ENCODE results near the gene SPI1. TPM values are rescaled to one million over a fixed set of nuclear protein-coding genes. Genes with fewer than 3 reads are reported as not detected.

Gene SPI1
- total RNA-seq, 1 experiment from 2014 or later: 0.31 TPM

GRCh38 chr11:47407746-47408590 is 29.6 kb upstream of the SPI1 start, which contains the start of gene SLC39A13:
Gene SLC39A13, plus strand, starts transcription at chr11:47408590. Its CDS starts 1,505 bp downstream, at chr11:47410095.
- peak; percentile 94 for ATAC-seq
- in situ Hi-C loops (cut with HindIII; ENCODE audit: low pct_unique_long_range_greater_than_20kb, low sequenced_read_pairs) (no loop called here), intact Hi-C loops (cut with micrococcal nuclease; ENCODE audit: unreplicated experiment) (no loop called here)
- Histone ChIP-seq H3K36me3 (ENCODE audit: control insufficient read depth, insufficient read depth, low read length) (no peaks in the 10 kb centered on the region; the same call in 1 of the 2 replicates), H3K9me3 (ENCODE audit: control insufficient read depth, insufficient read depth, low read depth, low read length) (no peaks in the 10 kb centered on the region), H3K27ac (ENCODE audit: low read length) (peak within 1 kb of the TSS; percentile 95), H3K27me3 (ENCODE audit: control insufficient read depth, insufficient read depth, low read length) (no peaks in the 10 kb centered on the region), H3K4me3 (ENCODE audit: low read depth in 2 of 2, low read length in 2 of 2) (peak within 1 kb of the TSS; percentile 66 to 90), H3K4me1 (ENCODE audit: control insufficient read depth, insufficient read depth, low read length) (peaks cover 17% of the 10 kb centered on the region)
- ChIA-PET CTCF (interaction anchor here (0.6 kb wide), 1 partner anchor 446 kb away, joined by 4 read pairs; no protein-coding TSS in a partner anchor), POLR2A (no interaction called here)
- TSS peak; percentile 84 for BruUV-seq (replicated peaks)
- TF ChIP-seq SIN3A (IDR thresholded peaks at IDR 0.05; ENCODE audit: borderline replicate concordance, insufficient read depth, low read depth, low read length) (peak; percentile 82; the same call in 1 of the 2 replicates), TCF7L2 (IDR thresholded peaks at IDR 0.05; ENCODE audit: low read depth, low read length) (peak; percentile 36; the same call in 1 of the 2 replicates), POLR2AphosphoS5 (IDR thresholded peaks at IDR 0.05; ENCODE audit: low read depth, low read length) (peak; percentile 33)
- TF ChIP-seq, protein P1, sequence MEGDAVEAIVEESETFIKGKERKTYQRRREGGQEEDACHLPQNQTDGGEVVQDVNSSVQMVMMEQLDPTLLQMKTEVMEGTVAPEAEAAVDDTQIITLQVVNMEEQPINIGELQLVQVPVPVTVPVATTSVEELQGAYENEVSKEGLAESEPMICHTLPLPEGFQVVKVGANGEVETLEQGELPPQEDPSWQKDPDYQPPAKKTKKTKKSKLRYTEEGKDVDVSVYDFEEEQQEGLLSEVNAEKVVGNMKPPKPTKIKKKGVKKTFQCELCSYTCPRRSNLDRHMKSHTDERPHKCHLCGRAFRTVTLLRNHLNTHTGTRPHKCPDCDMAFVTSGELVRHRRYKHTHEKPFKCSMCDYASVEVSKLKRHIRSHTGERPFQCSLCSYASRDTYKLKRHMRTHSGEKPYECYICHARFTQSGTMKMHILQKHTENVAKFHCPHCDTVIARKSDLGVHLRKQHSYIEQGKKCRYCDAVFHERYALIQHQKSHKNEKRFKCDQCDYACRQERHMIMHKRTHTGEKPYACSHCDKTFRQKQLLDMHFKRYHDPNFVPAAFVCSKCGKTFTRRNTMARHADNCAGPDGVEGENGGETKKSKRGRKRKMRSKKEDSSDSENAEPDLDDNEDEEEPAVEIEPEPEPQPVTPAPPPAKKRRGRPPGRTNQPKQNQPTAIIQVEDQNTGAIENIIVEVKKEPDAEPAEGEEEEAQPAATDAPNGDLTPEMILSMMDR (IDR thresholded peaks at IDR 0.05): peak; percentile 97
- TF ChIP-seq, protein P2, sequence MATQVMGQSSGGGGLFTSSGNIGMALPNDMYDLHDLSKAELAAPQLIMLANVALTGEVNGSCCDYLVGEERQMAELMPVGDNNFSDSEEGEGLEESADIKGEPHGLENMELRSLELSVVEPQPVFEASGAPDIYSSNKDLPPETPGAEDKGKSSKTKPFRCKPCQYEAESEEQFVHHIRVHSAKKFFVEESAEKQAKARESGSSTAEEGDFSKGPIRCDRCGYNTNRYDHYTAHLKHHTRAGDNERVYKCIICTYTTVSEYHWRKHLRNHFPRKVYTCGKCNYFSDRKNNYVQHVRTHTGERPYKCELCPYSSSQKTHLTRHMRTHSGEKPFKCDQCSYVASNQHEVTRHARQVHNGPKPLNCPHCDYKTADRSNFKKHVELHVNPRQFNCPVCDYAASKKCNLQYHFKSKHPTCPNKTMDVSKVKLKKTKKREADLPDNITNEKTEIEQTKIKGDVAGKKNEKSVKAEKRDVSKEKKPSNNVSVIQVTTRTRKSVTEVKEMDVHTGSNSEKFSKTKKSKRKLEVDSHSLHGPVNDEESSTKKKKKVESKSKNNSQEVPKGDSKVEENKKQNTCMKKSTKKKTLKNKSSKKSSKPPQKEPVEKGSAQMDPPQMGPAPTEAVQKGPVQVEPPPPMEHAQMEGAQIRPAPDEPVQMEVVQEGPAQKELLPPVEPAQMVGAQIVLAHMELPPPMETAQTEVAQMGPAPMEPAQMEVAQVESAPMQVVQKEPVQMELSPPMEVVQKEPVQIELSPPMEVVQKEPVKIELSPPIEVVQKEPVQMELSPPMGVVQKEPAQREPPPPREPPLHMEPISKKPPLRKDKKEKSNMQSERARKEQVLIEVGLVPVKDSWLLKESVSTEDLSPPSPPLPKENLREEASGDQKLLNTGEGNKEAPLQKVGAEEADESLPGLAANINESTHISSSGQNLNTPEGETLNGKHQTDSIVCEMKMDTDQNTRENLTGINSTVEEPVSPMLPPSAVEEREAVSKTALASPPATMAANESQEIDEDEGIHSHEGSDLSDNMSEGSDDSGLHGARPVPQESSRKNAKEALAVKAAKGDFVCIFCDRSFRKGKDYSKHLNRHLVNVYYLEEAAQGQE (IDR thresholded peaks at IDR 0.05; ENCODE audit: insufficient read depth in 1 of 2, low read depth in 2 of 2, low read length in 1 of 2): no peak
- peak; percentile 66 for DNase-seq (ENCODE audit: low read depth, low spot score)

DNA sequence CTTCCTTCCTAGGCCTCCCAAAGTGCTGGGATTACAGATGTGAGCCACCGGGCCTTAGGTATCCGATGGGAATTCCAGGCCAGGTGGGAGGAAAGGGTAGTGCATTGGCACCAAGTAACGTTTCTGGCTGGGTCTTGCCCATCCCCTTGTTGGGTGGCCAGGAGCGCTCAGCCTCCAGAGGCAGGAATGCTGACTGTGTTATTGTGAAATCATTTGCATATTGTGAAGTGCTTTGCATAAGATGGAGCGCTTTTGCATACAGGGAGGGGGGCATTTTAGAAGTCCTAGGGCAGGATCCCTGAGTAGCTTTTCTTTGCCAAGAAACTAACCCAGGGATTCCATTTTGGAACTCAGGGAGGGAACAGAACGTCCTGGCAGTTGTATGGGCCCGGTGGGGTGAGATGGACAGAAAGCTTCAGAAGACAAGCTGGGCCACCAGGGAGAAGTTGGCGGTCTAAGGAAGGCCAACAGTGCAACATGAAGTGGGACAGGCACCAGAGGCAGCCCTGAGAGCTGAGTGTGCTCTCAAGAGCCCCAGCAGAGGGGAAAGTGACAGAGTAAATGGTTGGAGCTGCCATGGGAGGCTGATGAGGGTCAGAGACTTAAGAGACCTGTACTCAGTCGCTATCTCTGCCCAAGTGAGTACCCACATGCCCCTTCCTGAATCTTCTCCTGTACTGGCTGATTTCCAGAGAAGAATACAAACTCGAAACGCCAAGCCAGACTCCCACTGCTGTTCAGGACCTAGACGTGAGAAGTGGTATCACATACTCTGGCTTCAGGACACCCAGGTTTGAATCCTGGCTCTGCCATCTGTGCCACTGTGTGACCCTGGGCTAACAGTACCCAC is 28.8 kb upstream of the SPI1 start:
- TF ChIP-seq, protein P2 (IDR thresholded peaks at IDR 0.05; ENCODE audit: insufficient read depth in 1 of 2, low read depth in 2 of 2, low read length in 1 of 2): no peak
- TF ChIP-seq, protein P1 (IDR thresholded peaks at IDR 0.05): no peak
- no peak for TF ChIP-seq SIN3A (IDR thresholded peaks at IDR 0.05; ENCODE audit: borderline replicate concordance, insufficient read depth, low read depth, low read length)
- TF ChIP-seq POLR2AphosphoS5 (IDR thresholded peaks at IDR 0.05; ENCODE audit: low read depth, low read length): no peak
- TF ChIP-seq TCF7L2 (IDR thresholded peaks at IDR 0.05; ENCODE audit: low read depth, low read length): no peak
- peak overlapping the region; percentile 95 for H3K27ac ChIP-seq (ENCODE audit: low read length)
- DNase-seq (ENCODE audit: low read depth, low spot score) (no peak), ATAC-seq (no peak)
- no peaks in the 10 kb centered on the region; the same call in 1 of the 2 replicates for H3K36me3 ChIP-seq (ENCODE audit: control insufficient read depth, insufficient read depth, low read length)
- POLR2A ChIA-PET: no interaction called here
- CTCF ChIA-PET: no interaction called here
- H3K4me1 ChIP-seq (ENCODE audit: control insufficient read depth, insufficient read depth, low read length): peaks cover 17% of the 10 kb centered on the region
- H3K27me3 ChIP-seq (ENCODE audit: control insufficient read depth, insufficient read depth, low read length): no peaks in the 10 kb centered on the region
- H3K9me3 ChIP-seq (ENCODE audit: control insufficient read depth, insufficient read depth, low read depth, low read length): no peaks in the 10 kb centered on the region
- intact Hi-C loops (cut with micrococcal nuclease; ENCODE audit: unreplicated experiment) (no loop called here), in situ Hi-C loops (cut with HindIII; ENCODE audit: low pct_unique_long_range_greater_than_20kb, low sequenced_read_pairs) (no loop called here)
- peak overlapping the region; percentile 56 to 77 for H3K4me3 ChIP-seq (ENCODE audit: low read depth in 2 of 2, low read length in 2 of 2)
- no TSS peak for BruUV-seq (replicated peaks)
